Measurements from ENCODE around the gene GPR83.

DNA sequence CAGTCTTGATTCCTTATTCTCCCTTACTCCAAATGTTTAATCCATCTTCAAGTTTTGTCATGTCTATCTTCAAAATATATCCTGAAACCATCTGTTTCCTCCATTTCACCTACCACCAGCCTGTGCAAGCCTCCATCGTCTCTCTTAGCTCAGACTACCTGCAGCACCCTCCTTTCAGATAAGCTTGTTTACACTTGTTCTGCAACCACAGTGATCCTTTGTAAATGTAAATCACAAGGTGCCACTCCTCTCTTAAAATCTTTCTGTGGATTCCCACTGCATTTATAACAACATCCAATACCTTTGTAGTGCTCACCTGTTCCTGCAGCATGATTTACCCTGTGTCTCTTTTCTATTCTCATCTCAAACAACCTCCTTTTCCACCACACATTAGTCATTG is 31.8 kb upstream of the GPR83 start:
- TF ChIP-seq HDAC2 (IDR thresholded peaks at IDR 0.05) (no peak), CTCF (IDR thresholded peaks at IDR 0.05) (no peak), RAD21 (conservative IDR thresholded peaks at IDR 0.05 in 1 of 2, IDR thresholded peaks at IDR 0.05 in 1 of 2) (no peak), MAX (IDR thresholded peaks at IDR 0.05) (no peak), POLR2A (IDR thresholded peaks at IDR 0.05; ENCODE audit: low read length) (no peak), FOSB (CRISPR knock-in tag; IDR thresholded peaks at IDR 0.05) (no peak), JUNB (IDR thresholded peaks at IDR 0.05) (no peak), BHLHE40 (IDR thresholded peaks at IDR 0.05; ENCODE audit: low read depth, low read length) (no peak), SMC3 (IDR thresholded peaks at IDR 0.05) (no peak), ELK1 (IDR thresholded peaks at IDR 0.05; ENCODE audit: low read depth, low read length) (no peak)
- TF ChIP-seq, protein P1, sequence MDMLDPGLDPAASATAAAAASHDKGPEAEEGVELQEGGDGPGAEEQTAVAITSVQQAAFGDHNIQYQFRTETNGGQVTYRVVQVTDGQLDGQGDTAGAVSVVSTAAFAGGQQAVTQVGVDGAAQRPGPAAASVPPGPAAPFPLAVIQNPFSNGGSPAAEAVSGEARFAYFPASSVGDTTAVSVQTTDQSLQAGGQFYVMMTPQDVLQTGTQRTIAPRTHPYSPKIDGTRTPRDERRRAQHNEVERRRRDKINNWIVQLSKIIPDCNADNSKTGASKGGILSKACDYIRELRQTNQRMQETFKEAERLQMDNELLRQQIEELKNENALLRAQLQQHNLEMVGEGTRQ (IDR thresholded peaks at IDR 0.05): no peak

Data from A549 (cell line).